K562 (cell line): ENCODE data around the gene ABCA1. TPM values are rescaled to one million over a fixed set of nuclear protein-coding genes. Genes with fewer than 3 reads are reported as not detected.

Experiments used
- ARID1B ChIP-seq: fragments of 450-650 bp; IDR thresholded peaks from 2 replicates; pipeline ENCODE4 v1.6.1; 2016; ENCODE audit warnings: antibody characterized with exemption, mild to moderate bottlenecking, inconsistent platforms
- CEBPG ChIP-seq, 3 experiments: fragments of 200-800 bp in 1 of 3; sonication (Bioruptor generic) in 1 of 3; sonication (generic) in 1 of 3; formaldehyde crosslinking in 1 of 3; IDR thresholded peaks in 2 of 3; conservative IDR thresholded peaks in 1 of 3; 2 replicates each; pipeline versions ENCODE4 v1.6.1 to v1.8.0; 2016 to 2022; ENCODE audit warnings: missing compliant biosample characterization in 2 of 3, missing genetic modification characterization in 2 of 3, mild to moderate bottlenecking in 1 of 3, missing genetic modification reagents in 1 of 3
- KDM2B ChIP-seq: fragments of 250-450 bp; sonication (Bioruptor Pico); IDR thresholded peaks from 2 replicates; pipeline ENCODE4 v1.8.0; 2021; ENCODE audit warnings: mild to moderate bottlenecking, moderate library complexity
- MAZ ChIP-seq, 2 experiments: fragments of 450-650 bp in 1 of 2; sonication (generic) in 1 of 2; formaldehyde crosslinking; IDR thresholded peaks in 1 of 2; conservative IDR thresholded peaks in 1 of 2; 2 replicates each; pipeline versions ENCODE4 v1.4.0 to v1.5.0; 2020; ENCODE audit warnings: mild to moderate bottlenecking in 1 of 2, missing genetic modification reagents in 1 of 2
- NONO ChIP-seq, 2 experiments: fragments of 200-400 bp in 1 of 2; fragments of 450-650 bp in 1 of 2; formaldehyde crosslinking in 1 of 2; IDR thresholded peaks; 2 replicates each; pipeline ENCODE4 v1.6.1; 2017; ENCODE audit warnings: low read depth in 2 of 2, mild to moderate bottlenecking in 2 of 2, moderate library complexity in 2 of 2, low read length in 1 of 2
- PRMT5 ChIP-seq: sonication (generic); formaldehyde crosslinking; IDR thresholded peaks from 2 replicates; pipeline ENCODE4 v1.5.0; 2020; ENCODE audit warnings: missing genetic modification reagents
- SAP30 ChIP-seq: fragments of 200-600 bp; sonication (generic); IDR thresholded peaks from 2 replicates; pipeline ENCODE4 v1.6.1; 2012; ENCODE audit warnings: borderline replicate concordance, low read depth, mild to moderate bottlenecking, moderate library complexity, low read length, control low read depth, inconsistent platforms; ENCODE audit not compliant: insufficient read depth, poor library complexity, severe bottlenecking
- ZNF143 ChIP-seq: sonication (generic); formaldehyde crosslinking; IDR thresholded peaks from 2 replicates; pipeline ENCODE4 v1.9.0; 2022; ENCODE audit warnings: mild to moderate bottlenecking, missing genetic modification reagents
- polyA plus RNA-seq, 8 experiments: library from polyadenylated mRNA; depleted of rRNA in 4 of 8; stranded (reverse) in 5 of 8; unstranded in 3 of 8; fragments of >200 nt; fragmentation: Nextera tagmentation in 2 of 8; fragmentation: Illumina TruSeq in 1 of 8; extraction: Ambion mirVana in 2 of 8; extraction: Trizol in 1 of 8; gene quantifications; 2 replicates each; pipeline versions ENCODE4 v1.2.1 to v1.2.3, GENCODE V29; 2011 to 2014; ENCODE audit warnings: inconsistent platforms in 1 of 8, missing spikeins in 1 of 8
- total RNA-seq, 7 experiments: library from RNA; depleted of rRNA in 6 of 7; stranded (reverse); fragments of >200 nt in 6 of 7; fragmentation: Illumina TruSeq in 2 of 7; extraction: Trizol in 2 of 7; gene quantifications; 2 replicates each; pipeline versions ENCODE4 v1.2.1 to v1.2.3, GENCODE V29; 2011 to 2021; ENCODE audit warnings: low replicate concordance in 1 of 7
- TF ChIP-seq, protein P1 (sequence below): fragments of 450-650 bp; formaldehyde crosslinking; IDR thresholded peaks from 2 replicates; pipeline ENCODE4 v1.4.0; 2020; ENCODE audit warnings: mild to moderate bottlenecking, moderate library complexity
- TF ChIP-seq, protein P2 (sequence below): sonication (generic); formaldehyde crosslinking; IDR thresholded peaks from 2 replicates; pipeline ENCODE4 v1.9.0; 2022; ENCODE audit warnings: mild to moderate bottlenecking, missing genetic modification reagents
- TF ChIP-seq, protein P3 (sequence below): sonication (generic); formaldehyde crosslinking; IDR thresholded peaks from 2 replicates; pipeline ENCODE4 v1.8.0; 2023; ENCODE audit warnings: mild to moderate bottlenecking, missing genetic modification reagents

Gene ABCA1
- total and polyA plus RNA-seq, 9 of the 15 experiments (the other 6 are each of a cell fraction or from before 2014, with no cell fraction given), result under 0.01 to 0.18 (median 0.02) TPM; not detected in 5

DNA sequence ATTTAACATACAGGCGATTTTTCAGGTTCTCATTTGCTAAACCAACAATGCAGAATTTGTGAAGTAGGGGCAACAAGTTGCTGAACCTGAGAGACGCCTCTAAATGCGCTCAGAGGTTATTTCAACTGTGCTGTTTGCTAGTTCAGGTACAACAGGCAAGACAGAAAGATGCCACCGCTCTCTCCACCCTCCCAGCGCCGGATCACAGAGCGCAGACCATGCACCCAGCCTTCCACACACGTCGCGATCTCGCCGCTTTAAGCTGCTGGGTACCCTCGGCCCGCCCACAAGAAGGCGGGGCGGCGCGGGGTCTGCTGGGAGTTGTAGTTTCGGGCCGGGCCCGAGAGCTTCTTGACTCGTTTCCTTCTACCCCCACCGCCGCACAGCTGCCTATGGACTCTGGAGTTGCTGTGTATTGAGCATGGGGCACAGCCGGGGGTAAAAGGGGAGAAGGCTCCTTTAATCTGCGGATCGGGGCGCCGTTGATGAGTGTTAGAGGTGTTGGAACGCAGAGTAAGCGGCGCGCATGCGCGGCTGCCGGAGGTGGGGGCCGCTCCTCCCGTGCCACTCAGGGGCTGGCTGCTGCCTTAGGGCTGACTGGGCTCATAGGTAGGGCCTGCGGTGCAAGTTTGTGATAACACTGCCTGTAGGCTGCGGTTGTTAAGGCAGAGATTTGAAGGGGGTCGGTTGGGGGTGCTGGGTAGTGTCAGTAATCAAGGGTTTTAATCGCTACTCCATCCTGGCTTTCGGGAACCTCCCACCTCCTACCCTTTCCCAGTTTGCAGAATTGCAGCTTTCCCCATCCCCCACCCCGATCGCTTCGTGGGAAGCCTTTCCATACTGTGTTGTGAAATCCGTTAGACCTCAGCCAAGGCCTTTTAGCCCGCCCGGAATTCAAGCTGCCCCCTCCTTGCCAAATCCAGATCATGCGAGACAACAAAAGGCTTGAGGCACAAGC is 40.3 kb upstream of the ABCA1 start (continued):
- TF ChIP-seq CEBPG (CRISPR knock-in tag; IDR thresholded peaks at IDR 0.05) (no peak), CEBPG (tag; conservative IDR thresholded peaks at IDR 0.05 in 1 of 2, IDR thresholded peaks at IDR 0.05 in 1 of 2) (no peak), MAZ (CRISPR knock-in tag; conservative IDR thresholded peaks at IDR 0.05 in 1 of 2, IDR thresholded peaks at IDR 0.05 in 1 of 2) (peak; percentile 34 to 58; a peak in 2 of 4 replicates), NONO (IDR thresholded peaks at IDR 0.05; ENCODE audit: low read depth in 2 of 2, low read length in 1 of 2) (no peak), ARID1B (no peak), ZNF143 (peak; percentile 93), SAP30 (no peak), KDM2B (CRISPR knock-in tag) (no peak), PRMT5 (CRISPR knock-in tag) (no peak)
- TF ChIP-seq, protein P1, sequence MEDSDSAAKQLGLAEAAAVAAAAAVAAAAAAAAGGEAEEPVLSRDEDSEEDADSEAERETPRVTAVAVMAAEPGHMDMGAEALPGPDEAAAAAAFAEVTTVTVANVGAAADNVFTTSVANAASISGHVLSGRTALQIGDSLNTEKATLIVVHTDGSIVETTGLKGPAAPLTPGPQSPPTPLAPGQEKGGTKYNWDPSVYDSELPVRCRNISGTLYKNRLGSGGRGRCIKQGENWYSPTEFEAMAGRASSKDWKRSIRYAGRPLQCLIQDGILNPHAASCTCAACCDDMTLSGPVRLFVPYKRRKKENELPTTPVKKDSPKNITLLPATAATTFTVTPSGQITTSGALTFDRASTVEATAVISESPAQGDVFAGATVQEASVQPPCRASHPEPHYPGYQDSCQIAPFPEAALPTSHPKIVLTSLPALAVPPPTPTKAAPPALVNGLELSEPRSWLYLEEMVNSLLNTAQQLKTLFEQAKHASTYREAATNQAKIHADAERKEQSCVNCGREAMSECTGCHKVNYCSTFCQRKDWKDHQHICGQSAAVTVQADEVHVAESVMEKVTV (CRISPR knock-in tag), result no peak
- TF ChIP-seq, protein P2, sequence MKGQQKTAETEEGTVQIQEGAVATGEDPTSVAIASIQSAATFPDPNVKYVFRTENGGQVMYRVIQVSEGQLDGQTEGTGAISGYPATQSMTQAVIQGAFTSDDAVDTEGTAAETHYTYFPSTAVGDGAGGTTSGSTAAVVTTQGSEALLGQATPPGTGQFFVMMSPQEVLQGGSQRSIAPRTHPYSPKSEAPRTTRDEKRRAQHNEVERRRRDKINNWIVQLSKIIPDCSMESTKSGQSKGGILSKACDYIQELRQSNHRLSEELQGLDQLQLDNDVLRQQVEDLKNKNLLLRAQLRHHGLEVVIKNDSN (CRISPR knock-in tag), result no peak
- TF ChIP-seq, protein P3, sequence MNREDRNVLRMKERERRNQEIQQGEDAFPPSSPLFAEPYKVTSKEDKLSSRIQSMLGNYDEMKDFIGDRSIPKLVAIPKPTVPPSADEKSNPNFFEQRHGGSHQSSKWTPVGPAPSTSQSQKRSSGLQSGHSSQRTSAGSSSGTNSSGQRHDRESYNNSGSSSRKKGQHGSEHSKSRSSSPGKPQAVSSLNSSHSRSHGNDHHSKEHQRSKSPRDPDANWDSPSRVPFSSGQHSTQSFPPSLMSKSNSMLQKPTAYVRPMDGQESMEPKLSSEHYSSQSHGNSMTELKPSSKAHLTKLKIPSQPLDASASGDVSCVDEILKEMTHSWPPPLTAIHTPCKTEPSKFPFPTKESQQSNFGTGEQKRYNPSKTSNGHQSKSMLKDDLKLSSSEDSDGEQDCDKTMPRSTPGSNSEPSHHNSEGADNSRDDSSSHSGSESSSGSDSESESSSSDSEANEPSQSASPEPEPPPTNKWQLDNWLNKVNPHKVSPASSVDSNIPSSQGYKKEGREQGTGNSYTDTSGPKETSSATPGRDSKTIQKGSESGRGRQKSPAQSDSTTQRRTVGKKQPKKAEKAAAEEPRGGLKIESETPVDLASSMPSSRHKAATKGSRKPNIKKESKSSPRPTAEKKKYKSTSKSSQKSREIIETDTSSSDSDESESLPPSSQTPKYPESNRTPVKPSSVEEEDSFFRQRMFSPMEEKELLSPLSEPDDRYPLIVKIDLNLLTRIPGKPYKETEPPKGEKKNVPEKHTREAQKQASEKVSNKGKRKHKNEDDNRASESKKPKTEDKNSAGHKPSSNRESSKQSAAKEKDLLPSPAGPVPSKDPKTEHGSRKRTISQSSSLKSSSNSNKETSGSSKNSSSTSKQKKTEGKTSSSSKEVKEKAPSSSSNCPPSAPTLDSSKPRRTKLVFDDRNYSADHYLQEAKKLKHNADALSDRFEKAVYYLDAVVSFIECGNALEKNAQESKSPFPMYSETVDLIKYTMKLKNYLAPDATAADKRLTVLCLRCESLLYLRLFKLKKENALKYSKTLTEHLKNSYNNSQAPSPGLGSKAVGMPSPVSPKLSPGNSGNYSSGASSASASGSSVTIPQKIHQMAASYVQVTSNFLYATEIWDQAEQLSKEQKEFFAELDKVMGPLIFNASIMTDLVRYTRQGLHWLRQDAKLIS (CRISPR knock-in tag), result no peak
